Measurements from ENCODE around the gene VPS26A.

VPS26A gene

DNA sequence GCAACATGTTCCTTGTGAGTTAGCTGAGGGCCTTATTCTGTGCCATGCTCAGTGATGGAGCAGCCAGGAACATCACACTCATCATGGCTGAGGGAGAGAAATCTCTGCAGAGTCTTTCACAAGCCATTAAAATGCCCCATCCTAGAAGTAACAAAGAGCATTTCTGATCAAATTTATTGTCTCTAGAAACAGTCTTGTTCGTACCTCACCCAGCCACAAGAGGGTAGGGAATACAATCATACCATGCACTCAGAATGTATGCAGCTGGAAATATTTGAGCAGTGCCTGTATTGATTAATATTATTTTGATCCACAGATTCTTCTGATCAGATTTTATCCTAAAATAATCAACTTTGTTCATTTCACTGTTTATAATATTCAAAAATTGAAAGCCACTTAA is 17.3 kb downstream of the VPS26A start:
- TF ChIP-seq, protein P1, sequence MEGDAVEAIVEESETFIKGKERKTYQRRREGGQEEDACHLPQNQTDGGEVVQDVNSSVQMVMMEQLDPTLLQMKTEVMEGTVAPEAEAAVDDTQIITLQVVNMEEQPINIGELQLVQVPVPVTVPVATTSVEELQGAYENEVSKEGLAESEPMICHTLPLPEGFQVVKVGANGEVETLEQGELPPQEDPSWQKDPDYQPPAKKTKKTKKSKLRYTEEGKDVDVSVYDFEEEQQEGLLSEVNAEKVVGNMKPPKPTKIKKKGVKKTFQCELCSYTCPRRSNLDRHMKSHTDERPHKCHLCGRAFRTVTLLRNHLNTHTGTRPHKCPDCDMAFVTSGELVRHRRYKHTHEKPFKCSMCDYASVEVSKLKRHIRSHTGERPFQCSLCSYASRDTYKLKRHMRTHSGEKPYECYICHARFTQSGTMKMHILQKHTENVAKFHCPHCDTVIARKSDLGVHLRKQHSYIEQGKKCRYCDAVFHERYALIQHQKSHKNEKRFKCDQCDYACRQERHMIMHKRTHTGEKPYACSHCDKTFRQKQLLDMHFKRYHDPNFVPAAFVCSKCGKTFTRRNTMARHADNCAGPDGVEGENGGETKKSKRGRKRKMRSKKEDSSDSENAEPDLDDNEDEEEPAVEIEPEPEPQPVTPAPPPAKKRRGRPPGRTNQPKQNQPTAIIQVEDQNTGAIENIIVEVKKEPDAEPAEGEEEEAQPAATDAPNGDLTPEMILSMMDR (IDR thresholded peaks at IDR 0.05), result no peak

DNA sequence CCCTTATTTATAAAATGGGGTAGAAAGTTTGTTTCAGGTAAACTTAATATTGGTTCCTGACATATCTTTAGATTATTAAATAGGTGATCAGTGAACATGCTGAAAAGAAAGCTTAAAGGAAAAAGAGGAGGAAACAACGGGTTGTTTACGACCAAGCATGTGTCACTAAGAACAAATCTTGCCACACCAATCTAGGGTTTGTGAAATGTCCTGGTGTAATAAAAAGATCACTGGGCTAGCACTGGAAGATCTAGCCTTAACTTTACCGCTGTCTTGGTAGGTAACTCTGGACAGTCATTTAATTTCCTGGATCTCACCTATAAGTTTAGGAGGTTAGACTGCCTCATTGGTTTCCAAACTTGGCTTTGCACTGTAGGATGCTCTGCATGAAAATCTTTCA is 19.0 kb downstream of the VPS26A start:
- TF ChIP-seq, protein P1 (IDR thresholded peaks at IDR 0.05), result no peak

DNA sequence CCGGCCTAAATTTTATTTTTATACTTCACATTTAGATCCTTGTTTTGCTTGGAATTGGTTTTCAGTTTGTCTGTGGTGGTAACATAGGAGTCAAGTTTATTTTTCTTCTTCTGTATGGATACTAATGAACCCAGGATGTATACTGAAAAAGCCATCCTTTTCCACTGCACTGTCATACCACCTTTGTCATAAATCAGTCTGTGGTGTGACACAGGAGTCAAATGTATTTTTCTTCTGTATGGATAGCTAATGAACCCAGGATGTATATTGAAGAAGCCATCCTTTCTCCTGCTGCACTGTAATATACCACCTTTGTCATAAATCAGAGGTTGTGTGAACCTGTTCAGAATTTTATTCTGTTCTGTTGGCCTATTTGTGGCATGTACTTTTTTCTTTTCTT is 21.4 kb downstream of the VPS26A start:
- TF ChIP-seq, protein P1 (IDR thresholded peaks at IDR 0.05), result no peak

DNA sequence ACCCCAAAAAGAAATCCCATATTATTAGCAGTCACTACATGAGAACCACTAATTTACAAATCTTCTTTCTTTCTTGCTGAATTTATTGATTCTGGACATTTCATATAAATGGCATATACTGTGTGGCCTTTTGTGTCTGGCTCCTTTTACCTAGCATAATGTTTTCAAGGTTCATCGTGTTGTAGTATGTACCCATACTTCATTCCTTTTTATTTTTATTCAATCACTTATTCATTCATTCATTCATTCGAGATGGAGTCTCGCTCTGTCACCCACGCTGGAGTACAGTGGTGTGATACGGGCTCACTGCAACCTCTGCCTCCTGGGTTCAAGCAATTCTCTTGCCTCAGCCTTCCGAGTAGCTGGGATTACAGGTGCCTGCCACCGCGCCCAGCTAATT is 21.9 kb downstream of the VPS26A start:
- TF ChIP-seq, protein P1 (IDR thresholded peaks at IDR 0.05), result no peak

DNA sequence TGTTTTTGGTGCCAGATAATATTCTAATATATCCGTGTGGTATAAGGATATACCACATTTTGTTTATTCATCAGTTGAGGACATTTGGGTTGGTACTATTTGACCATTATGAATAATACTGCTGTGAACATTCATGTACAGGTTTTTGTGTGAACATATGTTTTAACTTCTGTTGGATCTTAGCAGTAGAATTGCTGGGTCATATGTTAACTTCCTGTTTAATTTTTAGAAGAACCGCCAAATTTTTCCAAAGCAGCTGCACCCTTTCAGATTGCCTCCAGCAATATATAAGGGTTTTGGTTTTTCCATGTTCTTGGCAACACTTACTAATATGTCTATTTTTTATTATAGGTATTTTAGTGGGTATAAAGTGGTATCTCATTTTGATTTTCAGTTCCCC is 22.8 kb downstream of the VPS26A start:
- TF ChIP-seq, protein P1 (IDR thresholded peaks at IDR 0.05), result no peak

DNA sequence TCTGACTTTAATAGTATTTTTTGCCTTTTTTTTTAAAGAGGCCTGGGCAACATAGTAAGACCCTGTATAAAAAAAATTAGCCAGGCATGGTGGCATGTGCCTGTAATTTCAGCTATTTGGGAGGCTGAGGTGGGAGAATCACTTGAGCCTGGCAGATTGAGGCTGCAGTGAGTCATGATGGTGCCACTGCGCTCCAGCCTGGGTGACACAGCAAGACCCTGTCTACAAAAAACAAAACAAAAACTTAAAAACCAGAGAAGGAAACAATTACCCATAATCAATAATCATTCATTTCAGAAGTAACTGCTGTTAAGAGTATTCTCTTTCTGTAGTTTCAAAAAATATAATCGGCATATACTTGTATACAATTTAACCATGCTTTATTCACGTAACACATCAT is 28.0 kb downstream of the VPS26A start:
- TF ChIP-seq, protein P1 (IDR thresholded peaks at IDR 0.05), result no peak

DNA sequence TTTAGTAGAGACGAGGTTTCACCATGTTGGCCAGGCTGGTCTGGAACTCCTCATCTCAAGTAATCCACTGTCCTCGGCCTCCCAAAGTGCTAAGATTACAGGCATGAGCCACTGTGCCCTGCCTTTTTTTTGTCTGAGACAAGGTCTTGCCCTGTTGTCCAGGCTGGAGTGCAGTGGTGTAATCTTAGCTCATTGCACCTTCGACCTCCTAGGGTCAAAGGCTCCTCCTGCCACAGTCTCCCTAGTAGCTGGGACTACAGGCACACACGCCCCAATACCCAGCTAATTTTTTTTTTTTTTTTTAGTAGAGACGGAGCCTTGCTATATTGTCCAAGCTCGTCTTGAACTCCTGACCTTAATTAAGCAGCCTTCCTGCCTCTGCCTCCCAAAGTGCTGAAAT is 29.2 kb downstream of the VPS26A start:
- TF ChIP-seq, protein P1 (IDR thresholded peaks at IDR 0.05), result no peak

DNA sequence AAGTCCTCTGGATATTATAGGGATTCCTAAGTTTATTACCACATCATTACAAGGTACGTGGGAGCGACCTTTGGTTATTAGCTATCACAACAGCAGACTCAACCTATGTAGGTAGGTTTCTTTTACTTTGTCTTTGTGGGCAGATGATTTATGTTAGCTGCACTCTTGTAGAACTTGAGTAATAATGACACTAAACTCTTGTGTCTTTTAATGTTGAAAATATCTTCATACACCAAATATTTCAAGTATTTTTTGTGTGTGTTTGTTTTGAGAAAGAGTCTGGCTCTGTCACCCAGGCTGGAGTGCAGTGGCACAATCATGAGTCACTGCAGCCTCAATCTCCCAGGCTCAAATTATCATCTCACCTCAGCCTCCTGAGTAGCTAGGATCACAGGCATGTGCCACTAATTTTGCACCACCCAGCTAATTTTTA is 36.8 kb downstream of the VPS26A start:
- TF ChIP-seq, protein P1 (IDR thresholded peaks at IDR 0.05), result no peak

All from LNCAP (cell line).